Measurements from ENCODE around the gene MGMT.

MGMT gene

GRCh38 chr10:129522041-129522585, 55.1 kb downstream of the MGMT start:
- DNase-seq = no peak

GRCh38 chr10:129523031-129523722, 56.1 kb downstream of the MGMT start:
- DNase-seq = no peak

- DNase-seq = no peak
Measured at GRCh38 chr10:129523723-129524316, 56.8 kb downstream of the MGMT start.

GRCh38 chr10:129524936-129525335, 57.9 kb downstream of the MGMT start:
- DNase-seq = no peak

- no peak for DNase-seq
Measured at GRCh38 chr10:129525401-129525801, 58.4 kb downstream of the MGMT start.

- DNase-seq = no peak
Measured at GRCh38 chr10:129526943-129527342, 59.9 kb downstream of the MGMT start.

GRCh38 chr10:129528376-129528978, 61.4 kb downstream of the MGMT start:
- DNase-seq = no peak

GRCh38 chr10:129530581-129530980, 63.5 kb downstream of the MGMT start:
- no peak for DNase-seq

GRCh38 chr10:129531195-129531968, 64.3 kb downstream of the MGMT start:
- no peak for DNase-seq

GRCh38 chr10:129531969-129532660, 65.1 kb downstream of the MGMT start:
- no peak for DNase-seq

GRCh38 chr10:129532838-129533237, 65.8 kb downstream of the MGMT start:
- DNase-seq = no peak

GRCh38 chr10:129533281-129533680, 66.2 kb downstream of the MGMT start:
- DNase-seq = no peak

GRCh38 chr10:129534826-129535225, 67.8 kb downstream of the MGMT start:
- DNase-seq = no peak

- no peak for DNase-seq
Measured at GRCh38 chr10:129536336-129536735, 69.3 kb downstream of the MGMT start.

- no peak for DNase-seq
Measured at GRCh38 chr10:129537151-129537550, 70.1 kb downstream of the MGMT start.

GRCh38 chr10:129538236-129538635, 71.2 kb downstream of the MGMT start:
- DNase-seq = no peak

GRCh38 chr10:129541200-129541599, 74.2 kb downstream of the MGMT start:
- no peak for DNase-seq

GRCh38 chr10:129541748-129542487, 74.9 kb downstream of the MGMT start:
- no peak for DNase-seq

- DNase-seq = no peak
Measured at GRCh38 chr10:129542589-129542988, 75.5 kb downstream of the MGMT start.

GRCh38 chr10:129544205-129545202, 77.5 kb downstream of the MGMT start:
- no peak for DNase-seq

- no peak for DNase-seq
Measured at GRCh38 chr10:129545261-129545660, 78.2 kb downstream of the MGMT start.

Measured in activated CD8-positive, alpha-beta memory T cell treated with anti-CD3 and anti-CD28 coated beads, Interleukin-2, amount 50 U/mL, for 48 hours (primary cell).